ENCODE measurements around the gene PLCG2.

DNA sequence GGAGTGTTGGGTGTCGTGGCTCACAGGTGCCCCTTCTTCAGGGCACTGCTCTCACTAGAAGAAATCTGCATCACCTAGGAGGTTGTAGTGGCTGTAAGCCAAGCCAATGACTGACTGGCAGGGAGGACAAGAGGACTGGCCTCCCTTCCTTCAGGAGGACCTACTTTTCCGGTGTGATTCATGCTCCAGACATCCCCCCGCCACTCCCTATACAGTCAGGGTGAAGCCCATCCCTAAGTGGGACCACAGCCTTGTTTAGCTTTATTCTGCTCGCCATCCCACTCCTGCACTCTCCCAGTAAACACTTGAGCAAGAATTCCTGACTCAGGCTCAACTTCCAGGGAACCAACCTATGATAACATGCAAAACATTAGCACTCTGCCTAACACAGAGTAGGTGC, 67.0 kb downstream of the PLCG2 start:
- TF ChIP-seq, protein P1, sequence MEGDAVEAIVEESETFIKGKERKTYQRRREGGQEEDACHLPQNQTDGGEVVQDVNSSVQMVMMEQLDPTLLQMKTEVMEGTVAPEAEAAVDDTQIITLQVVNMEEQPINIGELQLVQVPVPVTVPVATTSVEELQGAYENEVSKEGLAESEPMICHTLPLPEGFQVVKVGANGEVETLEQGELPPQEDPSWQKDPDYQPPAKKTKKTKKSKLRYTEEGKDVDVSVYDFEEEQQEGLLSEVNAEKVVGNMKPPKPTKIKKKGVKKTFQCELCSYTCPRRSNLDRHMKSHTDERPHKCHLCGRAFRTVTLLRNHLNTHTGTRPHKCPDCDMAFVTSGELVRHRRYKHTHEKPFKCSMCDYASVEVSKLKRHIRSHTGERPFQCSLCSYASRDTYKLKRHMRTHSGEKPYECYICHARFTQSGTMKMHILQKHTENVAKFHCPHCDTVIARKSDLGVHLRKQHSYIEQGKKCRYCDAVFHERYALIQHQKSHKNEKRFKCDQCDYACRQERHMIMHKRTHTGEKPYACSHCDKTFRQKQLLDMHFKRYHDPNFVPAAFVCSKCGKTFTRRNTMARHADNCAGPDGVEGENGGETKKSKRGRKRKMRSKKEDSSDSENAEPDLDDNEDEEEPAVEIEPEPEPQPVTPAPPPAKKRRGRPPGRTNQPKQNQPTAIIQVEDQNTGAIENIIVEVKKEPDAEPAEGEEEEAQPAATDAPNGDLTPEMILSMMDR (conservative IDR thresholded peaks at IDR 0.05; ENCODE audit: low read length), result no peak
- TF ChIP-seq EZH2phosphoT487 (IDR thresholded peaks at IDR 0.05; ENCODE audit: borderline replicate concordance, low read depth, low read length), result no peak

Measured in OCI-LY7 (cell line).